Measurements from ENCODE around the gene UNC13C.

DNA sequence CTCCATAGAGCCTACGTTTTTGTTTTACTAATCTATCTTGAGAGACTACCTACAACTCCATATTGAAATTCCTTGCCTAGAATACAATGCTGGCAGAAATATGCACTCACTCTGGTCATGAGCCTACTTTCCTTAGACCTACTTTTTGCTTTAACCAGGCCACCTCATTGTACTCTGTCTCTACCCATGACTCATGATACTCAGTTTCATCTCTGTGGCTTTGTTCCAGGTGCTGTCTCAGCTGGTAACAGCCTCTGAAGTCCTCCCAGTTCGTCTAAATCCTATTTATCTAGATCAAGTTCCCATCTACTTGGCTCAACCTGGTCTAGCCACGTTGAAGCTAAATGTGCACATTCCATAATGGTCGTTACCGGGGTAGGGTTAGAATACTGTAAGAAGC, 682.1 kb downstream of the UNC13C start:
- TF ChIP-seq, protein P1, sequence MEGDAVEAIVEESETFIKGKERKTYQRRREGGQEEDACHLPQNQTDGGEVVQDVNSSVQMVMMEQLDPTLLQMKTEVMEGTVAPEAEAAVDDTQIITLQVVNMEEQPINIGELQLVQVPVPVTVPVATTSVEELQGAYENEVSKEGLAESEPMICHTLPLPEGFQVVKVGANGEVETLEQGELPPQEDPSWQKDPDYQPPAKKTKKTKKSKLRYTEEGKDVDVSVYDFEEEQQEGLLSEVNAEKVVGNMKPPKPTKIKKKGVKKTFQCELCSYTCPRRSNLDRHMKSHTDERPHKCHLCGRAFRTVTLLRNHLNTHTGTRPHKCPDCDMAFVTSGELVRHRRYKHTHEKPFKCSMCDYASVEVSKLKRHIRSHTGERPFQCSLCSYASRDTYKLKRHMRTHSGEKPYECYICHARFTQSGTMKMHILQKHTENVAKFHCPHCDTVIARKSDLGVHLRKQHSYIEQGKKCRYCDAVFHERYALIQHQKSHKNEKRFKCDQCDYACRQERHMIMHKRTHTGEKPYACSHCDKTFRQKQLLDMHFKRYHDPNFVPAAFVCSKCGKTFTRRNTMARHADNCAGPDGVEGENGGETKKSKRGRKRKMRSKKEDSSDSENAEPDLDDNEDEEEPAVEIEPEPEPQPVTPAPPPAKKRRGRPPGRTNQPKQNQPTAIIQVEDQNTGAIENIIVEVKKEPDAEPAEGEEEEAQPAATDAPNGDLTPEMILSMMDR (IDR thresholded peaks at IDR 0.05): no peak
- TF ChIP-seq POLR2A (IDR thresholded peaks at IDR 0.05): no peak
